HG03196 (cell line): Measurements from ENCODE around the gene TRAPPC5.

Experiments
- ATAC-seq: cut with Tn5 transposase; IDR thresholded peaks from one replicate; pipeline ENCODE4 v1.9.1; 2021; ENCODE audit not compliant: unreplicated experiment

Gene TRAPPC5

GRCh38 chr19:7699003-7699402, 18.4 kb downstream of the TRAPPC5 start:
- no peak for ATAC-seq

- ATAC-seq = no peak
Observed at GRCh38 chr19:7699417-7700401, 19.1 kb downstream of the TRAPPC5 start.

- ATAC-seq = no peak
Observed at GRCh38 chr19:7701049-7701653, 20.5 kb downstream of the TRAPPC5 start.

GRCh38 chr19:7701654-7702457, 21.2 kb downstream of the TRAPPC5 start, which contains the start of gene FCER2:
TSS of gene FCER2 (minus strand) at chr19:7702131. CDS start at chr19:7699760, 2,371 bp downstream.
- peak; percentile 40 for ATAC-seq

- no peak for ATAC-seq
Observed at GRCh38 chr19:7703332-7703731, 22.7 kb downstream of the TRAPPC5 start.

GRCh38 chr19:7704280-7705060, 23.8 kb downstream of the TRAPPC5 start:
- no peak for ATAC-seq

GRCh38 chr19:7705387-7706187, 25.0 kb downstream of the TRAPPC5 start:
- ATAC-seq = peak; percentile 49

- ATAC-seq = no peak
Observed at GRCh38 chr19:7706188-7706954, 25.7 kb downstream of the TRAPPC5 start.

- ATAC-seq = no peak
Observed at GRCh38 chr19:7706955-7707456, 26.4 kb downstream of the TRAPPC5 start.

GRCh38 chr19:7709932-7710460, 29.4 kb downstream of the TRAPPC5 start:
- ATAC-seq = no peak

- no peak for ATAC-seq
Observed at GRCh38 chr19:7710616-7711015, 30.0 kb downstream of the TRAPPC5 start.

- no peak for ATAC-seq
Observed at GRCh38 chr19:7715671-7716070, 35.0 kb downstream of the TRAPPC5 start.

GRCh38 chr19:7716762-7717161, 36.1 kb downstream of the TRAPPC5 start:
- no peak for ATAC-seq

- ATAC-seq = no peak
Observed at GRCh38 chr19:7718668-7719067, 38.0 kb downstream of the TRAPPC5 start.

- no peak for ATAC-seq
Observed at GRCh38 chr19:7720351-7720750, 39.7 kb downstream of the TRAPPC5 start.

- no peak for ATAC-seq
Observed at GRCh38 chr19:7722231-7722651, 41.6 kb downstream of the TRAPPC5 start.

- no peak for ATAC-seq
Observed at GRCh38 chr19:7725791-7726190, 45.2 kb downstream of the TRAPPC5 start.

GRCh38 chr19:7729211-7729610, 48.6 kb downstream of the TRAPPC5 start:
- ATAC-seq = no peak
